ENCODE results near the gene POU3F4.

- TF ChIP-seq CTCF (IDR thresholded peaks at IDR 0.05): no peak
- TF ChIP-seq POLR2A (IDR thresholded peaks at IDR 0.05): no peak
Measured at GRCh38 chrX:83529950-83530349, 21.9 kb downstream of the POU3F4 start.
